NCI-H146 treated with DMSO at 0.1 percent for 48 hours (cell line): ENCODE measurements around the gene CENPU.

ENCODE experiments used
- DNase-seq: peaks from one replicate; lab custom pipeline; 2025; ENCODE audit not compliant: unreplicated experiment; lab: John Stamatoyannopoulos, UW

The CENPU gene

DNA sequence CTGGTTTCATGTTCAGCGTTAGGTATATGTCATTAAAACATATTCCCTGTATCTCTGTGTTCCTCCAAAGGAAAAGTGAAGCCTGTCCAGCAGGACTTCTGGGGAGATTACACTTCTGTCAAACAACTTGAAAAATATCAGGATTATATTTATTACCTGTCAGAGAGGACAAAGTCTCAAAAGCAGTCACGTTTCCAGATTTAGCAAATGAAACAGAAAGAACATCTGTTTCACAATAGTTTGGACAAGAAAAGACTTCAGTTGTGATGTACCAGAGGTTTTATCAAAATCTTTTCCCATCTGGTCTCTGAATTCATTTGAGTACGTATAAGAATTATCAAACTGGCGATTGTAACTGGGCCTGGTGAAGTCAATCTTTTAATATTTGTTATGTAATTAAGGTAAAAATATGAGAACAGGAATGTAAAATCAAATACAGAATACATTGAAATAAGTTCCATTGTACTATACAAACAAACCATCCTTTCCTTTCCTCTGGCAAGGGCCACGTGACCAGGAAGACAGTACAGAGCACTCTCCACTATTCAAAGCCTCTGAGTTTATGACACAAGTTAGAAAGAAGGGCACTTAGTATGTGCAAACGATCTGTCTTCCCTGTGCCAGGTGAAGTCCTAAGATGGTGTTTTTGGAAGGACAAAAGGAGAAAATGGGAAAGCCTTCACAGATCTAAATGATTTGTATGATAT is 87.8 kb downstream of the CENPU start:
- DNase-seq: no peak

DNA sequence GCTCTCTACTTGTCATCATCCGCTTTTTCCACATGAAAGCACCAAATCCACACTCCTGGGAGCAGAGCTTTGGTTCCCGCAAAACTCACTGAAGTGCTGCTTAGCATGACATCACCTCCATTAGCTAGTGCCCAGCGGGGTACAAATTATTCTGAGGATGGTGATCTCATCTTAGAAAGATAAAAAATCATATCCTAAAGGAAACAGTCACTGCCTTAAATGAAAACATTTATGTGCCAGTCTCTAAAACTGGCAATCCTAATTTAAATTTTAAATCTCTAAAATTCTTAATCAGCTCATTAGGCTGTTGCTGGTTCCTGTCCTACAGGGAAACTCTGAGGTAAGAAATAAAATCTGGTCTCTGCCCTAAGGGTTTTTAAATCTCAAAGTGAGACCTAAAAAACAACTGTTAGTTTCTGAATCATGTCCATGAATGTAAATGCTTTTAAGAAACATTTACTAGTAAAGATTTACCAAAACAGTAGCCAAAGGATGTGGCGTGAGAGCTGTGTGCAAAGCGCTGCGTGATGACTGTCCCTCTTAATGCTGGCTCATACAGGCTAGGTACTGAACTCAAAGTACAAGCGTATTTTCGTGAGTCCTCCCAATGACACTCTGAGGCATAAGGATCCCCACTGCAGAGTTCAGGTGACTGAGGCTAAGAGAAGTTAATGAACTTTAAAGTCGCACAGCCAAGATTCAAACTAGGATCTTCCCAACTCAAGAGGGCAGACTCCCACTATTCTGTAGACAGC is 89.2 kb downstream of the CENPU start:
- no peak for DNase-seq
